Heart left ventricle (tissue), 13 donors: ENCODE results near the gene CCDC183.

Experiments
- CTCF ChIP-seq, 12 donors: fragments of 200-600 bp; sonication (generic) in 4 of 12; IDR thresholded peaks; one replicate each; pipeline versions ENCODE4 v1.5.0 to v1.8.0; 2018 to 2022; ENCODE audit warnings: antibody characterized with exemption in 12 of 12, mild to moderate bottlenecking in 5 of 12
- POLR2A ChIP-seq, 2 donors: fragments of 450-650 bp; IDR thresholded peaks; one replicate each; pipeline ENCODE4 v1.6.1; 2017; ENCODE audit warnings: antibody characterized with exemption in 2 of 2, mild to moderate bottlenecking in 2 of 2, moderate library complexity in 2 of 2
- donor health status: ischemic (EF 13 %, LVEDD 7.1; RV severe dilation, severe dysfunction).
- donor health status: DM: no; HTN: yes; CAD: no.
- donor health status: DM: no; HTN: no; CAD: no.
- donor health status: ischemic (EF 25% LVEDD 6.9; RV normal size, moderate dysfunction).
- donor health status: ischemic (EF 25% LVEDD 5.7; RV mildly dilated, moderate dysfunction).
- donor health status: ischemic (EF 35%, LVEDD 5.7; RV mildly dilated, moderate dysfunction).
- donor health status: nonischemic (EF 11% LVEDD 7.7; RV severe dilation, severe dysfunction).
- donor health status: DM: yes; HTN: yes; CAD: no.
- donor health status: PGD.
- donor health status: ischemic (EF 29% LVEDD 5.4; RV normal size, mild dysfunction).
- donor health status: nonischemic (EF 23%, LVEDD 6.1; RV moderate dilation, normal function).

GRCh38 chr9:136850866-136851775, 55.0 kb downstream of the CCDC183 start:
- no peak for TF ChIP-seq POLR2A (IDR thresholded peaks at IDR 0.05)
- no peak for TF ChIP-seq CTCF (IDR thresholded peaks at IDR 0.05)
